Measurements from ENCODE around the gene ABCG1.

The ABCG1 gene

DNA sequence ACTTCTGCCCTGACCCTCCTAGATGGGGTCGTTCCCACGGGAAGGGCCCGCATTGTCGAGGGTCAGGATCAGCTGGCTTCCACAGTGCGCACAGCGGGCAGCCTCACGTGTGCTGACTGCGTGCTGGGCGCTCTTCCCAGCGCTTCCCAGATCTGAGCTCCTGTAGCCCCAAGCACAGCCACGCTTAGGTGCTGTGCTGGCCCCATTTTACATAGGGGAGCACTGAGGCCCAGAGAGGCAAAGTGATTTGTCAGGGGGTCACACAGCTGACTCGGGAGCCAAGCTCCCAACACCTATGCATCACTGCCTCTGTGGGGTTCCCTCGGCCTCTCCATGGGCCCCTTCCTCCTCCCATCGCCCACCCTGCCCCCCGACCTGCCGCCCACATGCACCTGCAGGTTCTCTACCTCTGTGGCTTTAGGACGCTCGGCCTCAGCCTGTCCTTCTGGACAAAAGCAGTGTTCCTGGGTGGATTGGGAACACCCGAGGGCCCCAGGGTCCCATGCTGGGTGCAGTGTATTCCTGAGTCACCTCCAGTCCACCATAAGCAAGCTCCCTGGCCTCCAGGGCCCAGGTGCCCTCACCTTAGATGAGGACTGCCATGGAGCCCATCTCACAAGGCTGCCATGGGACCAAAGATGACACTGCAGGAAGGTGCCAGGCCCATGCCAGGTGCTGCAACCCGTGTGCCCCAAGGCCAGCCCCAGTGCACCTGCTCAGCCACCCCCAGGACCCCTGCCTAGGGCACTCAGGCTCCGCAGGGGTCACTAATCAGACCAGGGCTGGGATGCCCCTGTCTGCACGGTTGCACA, 73.0 kb downstream of the ABCG1 start:
- TF ChIP-seq GATA3 (IDR thresholded peaks at IDR 0.05; ENCODE audit: low read depth, low read length): no peak
- no peak for TF ChIP-seq GATA2 (IDR thresholded peaks at IDR 0.05; ENCODE audit: low read depth, low read length)

GRCh38 chr21:42293649-42294272, 74.8 kb downstream of the ABCG1 start:
- TF ChIP-seq GATA2 (IDR thresholded peaks at IDR 0.05; ENCODE audit: low read depth, low read length) (no peak), GATA3 (IDR thresholded peaks at IDR 0.05; ENCODE audit: low read depth, low read length) (no peak)

- no peak for TF ChIP-seq GATA2 (IDR thresholded peaks at IDR 0.05; ENCODE audit: low read depth, low read length)
- no peak for TF ChIP-seq GATA3 (IDR thresholded peaks at IDR 0.05; ENCODE audit: low read depth, low read length)
These were observed 75.4 kb downstream of the ABCG1 start for GRCh38 chr21:42294273-42294880.

- TF ChIP-seq GATA3 (IDR thresholded peaks at IDR 0.05; ENCODE audit: low read depth, low read length) (no peak), GATA2 (IDR thresholded peaks at IDR 0.05; ENCODE audit: low read depth, low read length) (no peak)
These were observed 76.9 kb downstream of the ABCG1 start for GRCh38 chr21:42295845-42296244.

GRCh38 chr21:42296501-42296900, 77.6 kb downstream of the ABCG1 start:
- TF ChIP-seq GATA2 (IDR thresholded peaks at IDR 0.05; ENCODE audit: low read depth, low read length) (no peak), GATA3 (IDR thresholded peaks at IDR 0.05; ENCODE audit: low read depth, low read length) (no peak)

DNA sequence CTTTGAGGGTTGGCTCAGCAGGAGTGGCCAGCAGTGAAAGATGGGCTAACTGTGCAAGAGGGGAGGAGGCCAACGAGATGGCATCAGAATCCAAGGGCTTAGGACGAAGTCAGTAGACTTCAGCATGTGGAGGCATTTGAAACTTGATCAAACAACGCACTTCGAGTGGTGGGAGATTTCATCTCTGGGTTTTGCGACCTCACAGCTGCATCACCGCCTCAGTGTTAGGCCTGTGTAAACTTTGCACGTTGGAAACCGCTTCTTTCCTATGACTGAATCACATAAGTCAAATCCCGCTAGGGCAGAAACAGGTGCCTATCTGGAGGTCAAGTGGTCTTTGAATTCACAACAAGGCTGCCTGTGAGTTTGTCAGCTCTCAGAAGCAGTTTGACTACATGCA, 78.4 kb downstream of the ABCG1 start:
- TF ChIP-seq GATA2 (IDR thresholded peaks at IDR 0.05; ENCODE audit: low read depth, low read length) (no peak), GATA3 (IDR thresholded peaks at IDR 0.05; ENCODE audit: low read depth, low read length) (no peak)

GRCh38 chr21:42298237-42298636, 79.3 kb downstream of the ABCG1 start:
- TF ChIP-seq GATA3 (IDR thresholded peaks at IDR 0.05; ENCODE audit: low read depth, low read length) (no peak), GATA2 (IDR thresholded peaks at IDR 0.05; ENCODE audit: low read depth, low read length) (no peak)

DNA sequence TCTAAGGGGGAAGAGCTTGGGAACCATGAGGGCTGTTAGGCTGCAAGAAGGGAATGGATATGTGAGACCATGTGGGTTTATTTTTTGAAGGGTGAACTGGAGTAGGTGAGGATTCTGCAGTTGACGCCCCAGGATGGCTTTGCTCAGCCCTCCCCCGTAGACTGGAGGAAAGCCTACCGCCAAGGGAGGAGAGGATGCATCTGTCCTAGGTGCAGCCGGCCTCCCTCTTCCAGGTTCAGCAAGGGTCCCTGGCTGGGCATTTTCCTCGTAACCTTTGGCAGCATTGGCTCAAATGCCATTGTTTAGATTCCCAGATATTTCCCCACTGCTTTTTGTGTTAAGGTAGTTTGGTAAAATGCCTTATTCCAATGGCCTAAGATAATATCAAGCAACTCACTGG, 79.7 kb downstream of the ABCG1 start:
- TF ChIP-seq GATA2 (IDR thresholded peaks at IDR 0.05; ENCODE audit: low read depth, low read length) (no peak), GATA3 (IDR thresholded peaks at IDR 0.05; ENCODE audit: low read depth, low read length) (no peak)

GRCh38 chr21:42299324-42300044, 80.5 kb downstream of the ABCG1 start:
- TF ChIP-seq GATA3 (IDR thresholded peaks at IDR 0.05; ENCODE audit: low read depth, low read length) (no peak), GATA2 (IDR thresholded peaks at IDR 0.05; ENCODE audit: low read depth, low read length) (no peak)

DNA sequence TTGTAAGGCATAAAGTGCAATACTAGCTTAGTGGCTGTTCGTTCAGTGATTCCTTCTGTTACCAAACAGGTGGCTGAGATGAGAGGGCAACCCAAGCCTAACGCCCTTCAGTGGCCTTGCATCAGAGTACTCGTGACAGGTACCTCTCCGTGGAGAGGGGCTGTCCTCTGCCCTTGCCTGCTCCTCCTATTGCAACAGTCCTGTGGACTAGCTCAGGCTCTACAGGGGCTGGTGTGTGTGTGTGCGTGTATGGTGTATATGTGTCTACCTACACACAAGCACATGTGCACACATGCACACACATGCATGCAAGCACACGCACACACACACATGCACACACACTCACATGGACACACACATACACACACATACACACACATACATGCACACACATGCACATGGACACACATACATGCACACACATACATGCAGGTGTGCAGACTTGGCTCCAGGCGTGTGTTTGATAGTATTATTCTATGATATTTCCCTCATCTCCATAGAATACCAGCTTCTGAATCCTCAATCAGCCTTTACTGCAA, 81.2 kb downstream of the ABCG1 start:
- no peak for TF ChIP-seq GATA2 (IDR thresholded peaks at IDR 0.05; ENCODE audit: low read depth, low read length)
- no peak for TF ChIP-seq GATA3 (IDR thresholded peaks at IDR 0.05; ENCODE audit: low read depth, low read length)

DNA sequence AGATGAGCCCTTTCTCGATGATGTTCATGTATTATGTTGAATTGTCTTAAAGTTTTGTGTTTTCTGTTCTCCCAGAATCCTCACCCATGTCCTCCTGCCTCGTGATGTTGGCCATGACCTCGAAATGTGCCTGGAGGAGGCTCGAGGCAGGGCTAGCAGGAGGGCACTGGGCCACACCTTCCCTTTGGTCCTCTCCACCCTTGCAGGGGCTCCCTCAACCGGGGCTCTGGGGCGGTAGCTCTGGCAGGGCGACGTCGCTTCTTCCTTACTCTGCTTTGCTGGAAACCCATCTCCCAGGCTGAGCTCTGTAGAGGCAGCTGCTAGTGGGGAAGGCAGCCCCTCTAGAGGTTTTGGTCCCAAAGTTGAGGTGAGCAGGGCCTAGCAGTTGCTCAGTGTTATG, 82.0 kb downstream of the ABCG1 start:
- TF ChIP-seq GATA2 (IDR thresholded peaks at IDR 0.05; ENCODE audit: low read depth, low read length): no peak
- no peak for TF ChIP-seq GATA3 (IDR thresholded peaks at IDR 0.05; ENCODE audit: low read depth, low read length)

- TF ChIP-seq GATA3 (IDR thresholded peaks at IDR 0.05; ENCODE audit: low read depth, low read length): no peak
- no peak for TF ChIP-seq GATA2 (IDR thresholded peaks at IDR 0.05; ENCODE audit: low read depth, low read length)
These were observed 82.6 kb downstream of the ABCG1 start for GRCh38 chr21:42301371-42302075.

- TF ChIP-seq GATA3 (IDR thresholded peaks at IDR 0.05; ENCODE audit: low read depth, low read length) (no peak), GATA2 (IDR thresholded peaks at IDR 0.05; ENCODE audit: low read depth, low read length) (no peak)
These were observed 83.2 kb downstream of the ABCG1 start for GRCh38 chr21:42302076-42302650.
